Thyroid gland (tissue), 4 donors: Measurements from ENCODE around the gene TPMT. TPM values are rescaled to one million over a fixed set of nuclear protein-coding genes. Genes with fewer than 3 reads are reported as not detected.
"Not testable (repeated sequence)": the region's sequence is repeated elsewhere in the genome, so short reads cannot be mapped to it uniquely, and the experiment has no call there.

ENCODE experiments used
- DNase-seq, 2 donors: peaks; one replicate each; pipeline ENCODE4 v3.0.0-alpha.2; 2019
- H3K27ac ChIP-seq, 3 donors: fragments of 200-600 bp; sonication (generic); 1 replicate in 2 of 3; 2 replicates in 1 of 3; pipeline ENCODE4 v1.5.1; 2016 to 2019; ENCODE audit warnings: mild to moderate bottlenecking in 1 of 3, moderate library complexity in 1 of 3
- H3K27me3 ChIP-seq: fragments of 200-600 bp; sonication (generic); one replicate; pipeline ENCODE4 v1.5.1; 2019
- H3K36me3 ChIP-seq, 2 donors: fragments of 200-600 bp; sonication (generic); one replicate each; pipeline ENCODE4 v1.5.1; 2016 to 2019
- H3K4me1 ChIP-seq, 2 donors: fragments of 200-600 bp; sonication (generic); one replicate each; pipeline ENCODE4 v1.5.1; 2017 to 2019
- H3K4me3 ChIP-seq, 3 donors: fragments of 200-600 bp; sonication (generic); replicated peaks in 1 of 3; 1 replicate in 2 of 3; 2 replicates in 1 of 3; pipeline ENCODE4 v1.5.1; 2016; ENCODE audit warnings: mild to moderate bottlenecking in 1 of 3
- H3K9me3 ChIP-seq: fragments of 200-600 bp; sonication (generic); one replicate; pipeline ENCODE4 v1.5.1; 2017
- POLR2A ChIP-seq, 2 donors: fragments of 450-650 bp; IDR thresholded peaks; one replicate each; pipeline ENCODE4 v1.6.1; 2017; ENCODE audit warnings: antibody characterized with exemption in 2 of 2, mild to moderate bottlenecking in 2 of 2, moderate library complexity in 1 of 2
- WGBS, 2 donors: methylation state at CpG; one replicate each; pipeline ENCODE4 v1.1.5; 2017; 5-methylcytosine and 5-hydroxymethylcytosine counted together
- intact Hi-C: fragments of 100-400 bp; cut with DNase I; formaldehyde crosslinking; loops from one replicate; pipeline ENCODE4 v1.15.1; 2023
- total RNA-seq, 4 donors: library from RNA; depleted of rRNA; stranded (reverse); fragments of >200 nt; gene quantifications; one replicate each; pipeline ENCODE4 v1.2.3, GENCODE V29; 2016
- TF ChIP-seq, protein P1 (sequence below), 6 experiments: fragments of 200-600 bp in 3 of 6; fragments of 450-650 bp in 3 of 6; sonication (generic) in 3 of 6; IDR thresholded peaks; one replicate each; pipeline ENCODE4 v1.5.1; 2016 to 2019; ENCODE audit warnings: antibody characterized with exemption in 6 of 6, mild to moderate bottlenecking in 2 of 6, inconsistent platforms in 1 of 6, moderate library complexity in 1 of 6

The TPMT gene
- total RNA-seq, 4 donors from 2014 or later = 76.7 to 142 (median 113) TPM

DNA sequence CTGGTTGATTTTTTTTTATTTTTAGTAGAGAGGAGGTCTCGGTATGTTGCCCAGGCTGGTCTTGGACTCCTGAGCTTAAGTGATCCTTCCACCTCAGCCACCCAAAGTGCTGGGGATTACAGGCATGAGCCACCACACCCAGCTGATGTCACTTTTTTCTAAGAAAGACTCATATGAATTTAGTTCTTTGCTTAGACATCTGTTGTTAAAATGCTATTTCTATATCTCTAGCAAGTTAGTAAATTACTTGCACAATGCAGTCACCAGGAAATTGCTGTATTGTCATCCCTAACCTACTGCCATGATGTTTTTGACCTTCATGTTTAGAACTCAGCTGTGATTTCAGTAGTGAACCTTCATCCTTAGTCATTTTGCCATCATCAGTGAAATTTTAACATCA, 6.0 kb upstream of the TPMT start:
- Histone ChIP-seq H3K27ac (no peak overlapping the region), H3K4me1 (peaks cover 6 to 8% of the 10 kb centered on the region in 2 donors), H3K4me3 (no peak overlapping the region), H3K27me3 (no peaks in the 10 kb centered on the region), H3K36me3 (peaks cover 24 to 25% of the 10 kb centered on the region in 2 donors), H3K9me3 (no peaks in the 10 kb centered on the region)
- no peak for DNase-seq
- TF ChIP-seq, protein P1, sequence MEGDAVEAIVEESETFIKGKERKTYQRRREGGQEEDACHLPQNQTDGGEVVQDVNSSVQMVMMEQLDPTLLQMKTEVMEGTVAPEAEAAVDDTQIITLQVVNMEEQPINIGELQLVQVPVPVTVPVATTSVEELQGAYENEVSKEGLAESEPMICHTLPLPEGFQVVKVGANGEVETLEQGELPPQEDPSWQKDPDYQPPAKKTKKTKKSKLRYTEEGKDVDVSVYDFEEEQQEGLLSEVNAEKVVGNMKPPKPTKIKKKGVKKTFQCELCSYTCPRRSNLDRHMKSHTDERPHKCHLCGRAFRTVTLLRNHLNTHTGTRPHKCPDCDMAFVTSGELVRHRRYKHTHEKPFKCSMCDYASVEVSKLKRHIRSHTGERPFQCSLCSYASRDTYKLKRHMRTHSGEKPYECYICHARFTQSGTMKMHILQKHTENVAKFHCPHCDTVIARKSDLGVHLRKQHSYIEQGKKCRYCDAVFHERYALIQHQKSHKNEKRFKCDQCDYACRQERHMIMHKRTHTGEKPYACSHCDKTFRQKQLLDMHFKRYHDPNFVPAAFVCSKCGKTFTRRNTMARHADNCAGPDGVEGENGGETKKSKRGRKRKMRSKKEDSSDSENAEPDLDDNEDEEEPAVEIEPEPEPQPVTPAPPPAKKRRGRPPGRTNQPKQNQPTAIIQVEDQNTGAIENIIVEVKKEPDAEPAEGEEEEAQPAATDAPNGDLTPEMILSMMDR (IDR thresholded peaks at IDR 0.05) = no peak
- intact Hi-C loops = no loop called here
- WGBS, 2 donors = 81 to 96% methylated on average over 1 of the region's 1 CpG

DNA sequence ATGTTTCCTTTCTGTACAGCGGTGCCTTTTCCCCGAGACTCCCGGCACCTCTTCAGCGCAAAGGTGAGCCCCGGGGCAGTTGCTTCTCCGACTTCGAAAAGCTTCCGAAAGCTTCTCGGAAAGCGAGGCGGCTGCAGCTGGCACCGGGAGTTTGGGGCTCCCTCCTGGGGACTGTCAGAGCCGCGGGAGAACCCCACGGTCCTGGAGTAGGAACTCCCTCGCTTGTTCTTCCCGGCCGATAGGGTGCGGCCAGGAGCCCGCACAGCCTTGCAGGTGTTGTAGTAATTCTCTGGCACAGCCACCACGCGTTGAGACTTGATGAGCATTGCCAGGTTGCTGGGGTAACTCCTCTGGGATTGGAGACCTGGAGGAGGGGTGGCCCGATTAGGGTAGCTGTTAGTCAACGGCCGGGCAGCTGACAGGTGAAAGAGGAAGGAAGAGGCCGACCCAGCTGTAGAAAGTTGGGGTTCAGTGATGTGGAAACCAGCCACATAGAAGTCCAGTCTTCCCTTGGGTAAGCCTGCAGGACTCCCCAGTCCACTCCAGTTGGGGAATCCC, 1.1 kb upstream of the TPMT start:
- Histone ChIP-seq H3K27me3 (no peaks in the 10 kb centered on the region), H3K9me3 (no peaks in the 10 kb centered on the region), H3K4me1 (peaks cover 6 to 19% of the 10 kb centered on the region in 2 donors), H3K36me3 (peaks cover 5 to 10% of the 10 kb centered on the region in 2 donors), H3K4me3 (peak overlapping the region; percentile 60 to 77 (median 76)), H3K27ac (peak overlapping the region; percentile 76)
- WGBS, 2 donors = 0 to 5% methylated on average over 24 to 26 of the region's 26 CpGs
- TF ChIP-seq, protein P1 (IDR thresholded peaks at IDR 0.05) = peak in 4 of 6 experiments; percentile 19 to 35 (median 34)
- TF ChIP-seq POLR2A (IDR thresholded peaks at IDR 0.05) = peak in 1 of 2 donors; percentile 44
- DNase-seq = peak; percentile 91
- intact Hi-C loops = no loop called here

DNA sequence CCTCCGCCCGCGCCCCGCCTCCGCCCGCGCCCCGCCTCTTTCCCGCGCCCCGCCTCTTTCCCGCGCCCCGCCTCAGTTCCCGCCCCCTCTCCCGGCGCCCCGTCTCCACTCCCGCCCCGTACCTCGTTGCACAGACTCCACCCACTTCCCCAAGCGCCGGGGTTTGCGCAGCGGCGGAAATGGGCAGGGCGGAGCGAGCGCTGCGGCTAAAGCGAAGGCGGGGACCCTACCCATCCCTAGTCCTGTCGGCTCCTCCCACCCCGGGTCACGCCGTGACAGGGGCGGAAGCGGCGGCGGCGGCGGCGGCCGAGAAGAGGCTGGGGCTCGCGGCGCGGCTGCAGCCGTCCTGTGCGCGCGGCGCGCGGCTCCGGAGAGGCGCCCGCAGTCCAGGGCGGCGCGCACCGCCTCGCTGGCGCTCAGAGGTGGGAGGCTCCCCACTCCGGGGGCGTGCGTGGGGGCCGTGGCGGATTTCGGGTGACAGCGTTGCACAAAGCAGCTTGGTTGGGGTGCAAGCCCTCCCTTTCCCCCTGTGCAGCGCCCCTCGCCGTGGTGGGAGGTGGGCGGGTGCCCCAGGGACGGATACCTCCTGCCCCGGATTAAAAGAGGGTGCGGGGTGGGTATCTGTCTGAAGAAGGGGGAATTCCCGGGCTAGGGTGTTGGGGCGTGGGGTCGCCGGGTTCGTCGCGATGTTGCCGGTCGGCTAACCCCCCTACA, 430 bp upstream of the TPMT start, which contains the start of gene KDM1B:
Gene KDM1B, plus strand, starts transcription at position 273 of the 714 bp plus-strand sequence. CDS start 4,474 bp downstream, outside the sequence.
- H3K36me3 ChIP-seq = peaks cover 4 to 10% of the 10 kb centered on the region in 2 donors
- H3K27me3 ChIP-seq = no peaks in the 10 kb centered on the region
- DNase-seq = peak; percentile 98
- intact Hi-C loops = no loop called here
- TF ChIP-seq POLR2A (IDR thresholded peaks at IDR 0.05) = peak; percentile 75 to 93
- TF ChIP-seq, protein P1 (IDR thresholded peaks at IDR 0.05) = no peak
- peak within 1 kb of the TSS; percentile 84 to 91 (median 89) for H3K27ac ChIP-seq
- H3K4me1 ChIP-seq = peaks cover 6 to 19% of the 10 kb centered on the region in 2 donors
- peak within 1 kb of the TSS; percentile 60 to 77 (median 76) for H3K4me3 ChIP-seq
- WGBS, 2 donors = 2 to 3% methylated on average over 10 to 44 of the region's 87 CpGs
- H3K9me3 ChIP-seq = no peaks in the 10 kb centered on the region

DNA sequence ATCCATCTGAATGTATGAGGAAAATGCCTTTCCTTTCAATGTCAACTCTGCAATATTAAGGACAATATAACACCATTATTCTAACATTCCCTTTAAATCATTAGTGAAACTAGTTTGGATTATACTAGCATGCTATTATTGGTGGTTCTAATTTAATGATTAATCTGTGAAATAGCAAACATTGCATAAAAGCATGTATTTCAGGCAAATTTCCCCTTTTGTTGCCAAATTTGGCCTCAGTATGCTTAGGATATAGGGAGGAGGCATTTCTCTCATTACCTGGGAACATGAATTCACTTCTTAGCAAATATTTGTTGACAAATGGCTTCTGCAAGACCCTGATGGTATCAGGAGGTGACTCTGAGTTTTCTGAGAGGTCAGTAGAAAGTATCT, 1.6 kb downstream of the TPMT start:
- no peaks in the 10 kb centered on the region for H3K27me3 ChIP-seq
- H3K27ac ChIP-seq = peak overlapping the region; percentile 84 to 91 (median 89)
- no peak for DNase-seq
- H3K36me3 ChIP-seq = peaks cover 0 to 7% of the 10 kb centered on the region in 2 donors
- intact Hi-C loops = no loop called here
- peaks cover 6 to 19% of the 10 kb centered on the region in 2 donors for H3K4me1 ChIP-seq
- H3K4me3 ChIP-seq = peak overlapping the region; percentile 10 to 70 (median 67)
- TF ChIP-seq, protein P1 (IDR thresholded peaks at IDR 0.05) = no peak
- TF ChIP-seq POLR2A (IDR thresholded peaks at IDR 0.05) = no peak
- no peaks in the 10 kb centered on the region for H3K9me3 ChIP-seq

DNA sequence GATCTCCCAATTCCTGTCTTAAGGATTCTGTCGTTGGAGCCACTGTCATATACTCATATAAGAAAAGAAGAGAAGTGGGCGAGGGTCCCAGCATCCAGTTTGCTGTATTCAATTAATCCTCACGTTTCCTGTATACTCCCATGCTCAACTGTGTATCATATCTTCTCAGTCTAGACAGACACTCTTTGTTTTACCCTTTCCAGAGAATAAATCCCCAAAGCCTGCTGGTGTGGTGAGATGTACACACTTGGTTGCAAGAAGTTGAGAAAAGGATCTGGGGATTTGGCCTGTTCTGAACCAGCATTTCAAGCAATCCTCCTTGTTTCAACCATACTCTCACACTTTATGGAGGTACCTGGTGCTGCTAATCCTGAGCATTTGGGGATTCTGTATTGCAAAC, 3.1 kb downstream of the TPMT start:
- Histone ChIP-seq H3K4me3 (no peak overlapping the region), H3K27ac (no peak overlapping the region), H3K27me3 (no peaks in the 10 kb centered on the region), H3K4me1 (peaks cover 6 to 19% of the 10 kb centered on the region in 2 donors), H3K36me3 (peaks cover 0 to 17% of the 10 kb centered on the region in 2 donors), H3K9me3 (no peaks in the 10 kb centered on the region)
- TF ChIP-seq POLR2A (IDR thresholded peaks at IDR 0.05) = no peak
- TF ChIP-seq, protein P1 (IDR thresholded peaks at IDR 0.05) = no peak
- no peak for DNase-seq
- intact Hi-C loops = no loop called here
- WGBS, 2 donors = 90% methylated on average over 3 of the region's 3 CpGs

DNA sequence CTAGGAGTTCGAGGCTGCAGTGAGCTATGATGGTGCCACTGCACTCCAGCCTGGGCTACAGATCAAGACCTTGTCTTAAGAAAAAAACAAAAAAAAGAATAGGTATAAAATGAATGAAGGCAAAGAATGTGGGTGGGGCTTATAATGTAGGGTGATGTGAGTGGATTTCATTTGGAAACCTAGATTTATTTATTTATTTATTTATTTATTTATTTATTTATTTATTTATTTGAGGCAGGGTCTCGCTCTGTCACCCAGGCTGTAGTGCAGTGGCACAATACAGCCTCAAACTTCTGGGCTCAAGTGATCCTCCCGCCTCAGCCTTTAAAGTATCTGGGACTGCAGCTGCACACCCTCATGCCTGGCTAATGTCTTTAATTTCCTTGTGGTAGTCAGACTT, 3.5 kb downstream of the TPMT start:
- 97 to 98% methylated on average over 3 of the region's 3 CpGs for WGBS, 2 donors
- peaks cover 0 to 17% of the 10 kb centered on the region in 2 donors for H3K36me3 ChIP-seq
- not testable (repeated sequence) for H3K4me3 ChIP-seq

More for the DNA sequence above, 3.5 kb downstream of the TPMT start:
- H3K9me3 ChIP-seq, H3K27me3 ChIP-seq, DNase-seq, intact Hi-C loops, H3K27ac ChIP-seq: not testable (repeated sequence)
- peaks cover 4 to 15% of the 10 kb centered on the region in 2 donors for H3K4me1 ChIP-seq
